GM12872 (cell line): ENCODE results near the gene NEUROD6.

Experiments used
- CTCF ChIP-seq: IDR thresholded peaks from 3 replicates; pipeline ENCODE4 v1.5.1; 2011; ENCODE audit warnings: low read depth, mild to moderate bottlenecking, low read length, moderate library complexity; ENCODE audit not compliant: insufficient read depth

Gene NEUROD6

GRCh38 chr7:31340603-31341002, at the start of gene NEUROD6:
NEUROD6 (minus strand) TSS chr7:31340726; CDS start chr7:31339268, 1,458 bp downstream.
- no peak for TF ChIP-seq CTCF

- no peak for TF ChIP-seq CTCF
These were observed 43.9 kb upstream of the NEUROD6 start for GRCh38 chr7:31384466-31384865.

GRCh38 chr7:31382722-31383121, 42.2 kb upstream of the NEUROD6 start:
- no peak for TF ChIP-seq CTCF

- TF ChIP-seq CTCF = peak; percentile 82
These were observed 33.1 kb upstream of the NEUROD6 start for GRCh38 chr7:31373337-31374289.

- no peak for TF ChIP-seq CTCF
These were observed 31.9 kb upstream of the NEUROD6 start for GRCh38 chr7:31372231-31372959.

GRCh38 chr7:31371621-31372020, 31.1 kb upstream of the NEUROD6 start:
- TF ChIP-seq CTCF = no peak

GRCh38 chr7:31370609-31371008, 30.1 kb upstream of the NEUROD6 start:
- TF ChIP-seq CTCF = no peak
